ENCODE results near the gene PPP2R5D. TPM values are rescaled to one million over a fixed set of nuclear protein-coding genes. Genes with fewer than 3 reads are reported as not detected.

Gene PPP2R5D
- total and polyA plus RNA-seq, 2 of the 8 experiments (the other 6 are each of a cell fraction or from before 2014, with no cell fraction given), result 52.1 to 55.7 TPM

GRCh38 chr6:43001843-43002242 is 17.5 kb downstream of the PPP2R5D start:
- WGBS, 2 experiments (ENCODE audit: extremely low coverage in 1 of 2, insufficient coverage in 1 of 2, insufficient read length in 1 of 2, insufficient replicate concordance in 2 of 2, low coverage in 1 of 2, low lambda C conversion rate in 2 of 2, missing lambda C conversion rate in 1 of 2), result 95% methylated on average over 8 of the region's 8 CpGs; no CpG with 5 or more reads in 1 of the 2 experiments
- Histone ChIP-seq H4K5ac (ENCODE audit: insufficient read length, low read depth, low read length) (no peak overlapping the region), H3K14ac (ENCODE audit: insufficient read length) (no peak overlapping the region), H3K27me3 (replicated peaks in 1 of 4; ENCODE audit: control insufficient read depth in 3 of 4, extremely low read depth in 1 of 4, insufficient read depth in 3 of 4, low read length in 3 of 4) (no peaks in the 10 kb centered on the region), H3K23ac (ENCODE audit: insufficient read length) (no peak overlapping the region), H3K9ac (replicated peaks in 1 of 4; ENCODE audit: extremely low read depth in 1 of 4, low read depth in 3 of 4, low read length in 3 of 4) (no peak overlapping the region), H3K79me1 (ENCODE audit: low read depth, low read length) (no peaks in the 10 kb centered on the region; the same call in 1 of the 2 replicates), H3K9me3 (ENCODE audit: insufficient read depth in 2 of 2, low read depth in 1 of 2, low read length in 1 of 2) (no peaks in the 10 kb centered on the region), H2BK15ac (ENCODE audit: low read length) (no peak overlapping the region), H3K4me2 (ENCODE audit: insufficient read depth in 1 of 2, low read depth in 2 of 2, low read length in 2 of 2) (no peak overlapping the region), H2BK5ac (ENCODE audit: low read depth, low read length) (no peak overlapping the region), H3K23me2 (ENCODE audit: low read depth, low read length) (no peaks in the 10 kb centered on the region), H2BK120ac (replicated peaks; ENCODE audit: low read depth, low read length) (no peak overlapping the region), H3K18ac (ENCODE audit: extremely low read depth, low read length) (no peak overlapping the region), H3K56ac (replicated peaks; ENCODE audit: insufficient read length, low read depth, low read length) (no peak overlapping the region), H3K4me1 (replicated peaks in 1 of 4; ENCODE audit: control insufficient read depth in 3 of 4, insufficient read depth in 4 of 4, low read length in 3 of 4) (no peaks in the 10 kb centered on the region; a peak in 1 of 7 replicates), H3K27ac (ENCODE audit: low read depth, low read length) (no peak overlapping the region), H2BK12ac (ENCODE audit: low read depth, low read length) (no peak overlapping the region), H3K4me3 (ENCODE audit: extremely low read depth in 1 of 4, insufficient read depth in 2 of 4, low read depth in 3 of 4, low read length in 4 of 4) (no peak overlapping the region), H4K8ac (ENCODE audit: extremely low read depth, insufficient read depth, low read length) (no peak overlapping the region), H4K91ac (replicated peaks; ENCODE audit: insufficient read length, low read length) (no peak overlapping the region), H3K79me2 (ENCODE audit: control insufficient read depth in 1 of 2, insufficient read depth in 2 of 2, low read length in 2 of 2) (no peaks in the 10 kb centered on the region), H4K20me1 (replicated peaks in 1 of 2; ENCODE audit: control insufficient read depth in 1 of 2, insufficient read depth in 2 of 2, low read length in 2 of 2) (peaks cover 0 to 7% of the 10 kb centered on the region in 2 experiments), H2AK5ac (ENCODE audit: low read depth, low read length) (no peak overlapping the region), H2AFZ (ENCODE audit: low read length) (no peak overlapping the region), H3K36me3 (ENCODE audit: control insufficient read depth in 2 of 4, insufficient read depth in 4 of 4, low read length in 3 of 4) (peaks cover 0 to 11% (median 1%) of the 10 kb centered on the region in 4 experiments; a peak in 4 of 8 replicates), H3K4ac (replicated peaks; ENCODE audit: insufficient read length, low read depth, low read length) (no peak overlapping the region), H2BK20ac (ENCODE audit: low read length) (no peak overlapping the region)
- POLR2A ChIA-PET (ENCODE audit: partially characterized antibody), result interaction anchor here (0.8 to 2.5 kb wide), 3 partner anchors 12 to 18 kb away, joined by 3 to 19 read pairs (median 6); partner anchors contain the start of genes KLHDC3, MEA1 and PPP2R5D
- FAIRE-seq, result no peak
- CTCF ChIA-PET (ENCODE audit: partially characterized antibody), result interaction anchor here (0.8 to 1.5 kb wide), 4 partner anchors 11 to 107 kb away, joined by 3 to 7 read pairs (median 3); no protein-coding TSS in a partner anchor
- no peak for TF ChIP-seq SP2 (IDR thresholded peaks at IDR 0.05; ENCODE audit: low read length)
- no peak for TF ChIP-seq TBP (IDR thresholded peaks at IDR 0.05; ENCODE audit: low read depth, low read length)
- no peak for TF ChIP-seq POLR2AphosphoS5 (IDR thresholded peaks at IDR 0.05; ENCODE audit: low read depth, low read length)
- TF ChIP-seq RFX5 (IDR thresholded peaks at IDR 0.05; ENCODE audit: borderline replicate concordance, low read depth, low read length), result no peak
- no peak for DNase-seq (ENCODE audit: low read depth in 1 of 2, low spot score in 2 of 2)

Measured in H1 (cell line).